Amniotic stem cell (primary cell): ENCODE data around the gene CRIP2.
A peak's percentile ranks its signal among the peaks of the same experiment; 100 is the strongest.

Experiments used
- DNase-seq: peaks from one replicate; lab custom pipeline; 2025; lab: John Stamatoyannopoulos, UW

The CRIP2 gene

DNA sequence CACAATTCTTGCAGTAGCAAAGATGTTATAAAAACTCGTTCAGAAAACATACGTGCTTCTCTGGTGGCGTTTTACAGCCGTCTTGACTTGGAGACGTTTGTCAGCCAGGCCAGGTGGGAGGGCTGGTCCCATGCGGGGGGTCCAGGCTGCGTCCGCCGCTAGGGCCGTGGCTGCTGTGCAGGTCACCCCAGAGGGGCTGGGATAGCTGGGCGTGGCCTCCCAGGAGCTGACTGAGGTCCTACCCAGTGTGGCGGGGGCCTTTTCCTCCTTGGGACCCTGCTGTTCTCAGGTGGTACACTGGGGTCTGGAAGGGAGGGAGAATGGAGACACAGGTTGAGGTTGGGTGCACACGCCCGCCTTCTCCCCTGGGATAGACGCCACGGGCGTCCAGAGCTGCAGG is 29.8 kb upstream of the CRIP2 start:
- DNase-seq: no peak

DNA sequence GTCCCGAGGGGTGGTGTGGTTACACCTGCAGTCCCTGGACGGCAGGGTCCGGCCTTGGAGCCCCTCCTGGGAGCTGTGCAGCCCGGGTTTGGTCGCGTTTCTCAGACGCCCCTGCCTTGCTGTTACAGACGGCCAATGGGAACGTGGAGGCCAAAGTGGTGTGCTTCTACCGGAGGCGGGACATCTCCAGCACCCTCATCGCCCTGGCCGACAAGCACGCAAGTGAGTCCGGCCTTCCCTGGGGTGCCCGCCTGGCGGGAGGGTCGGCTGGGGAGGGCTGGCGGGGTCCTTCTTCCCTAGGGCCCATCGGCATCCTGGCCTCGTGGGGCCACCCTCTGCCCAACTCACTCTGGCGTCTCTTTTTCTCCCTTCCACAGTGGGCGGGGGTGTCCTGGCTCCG is 29.3 kb upstream of the CRIP2 start:
- no peak for DNase-seq

DNA sequence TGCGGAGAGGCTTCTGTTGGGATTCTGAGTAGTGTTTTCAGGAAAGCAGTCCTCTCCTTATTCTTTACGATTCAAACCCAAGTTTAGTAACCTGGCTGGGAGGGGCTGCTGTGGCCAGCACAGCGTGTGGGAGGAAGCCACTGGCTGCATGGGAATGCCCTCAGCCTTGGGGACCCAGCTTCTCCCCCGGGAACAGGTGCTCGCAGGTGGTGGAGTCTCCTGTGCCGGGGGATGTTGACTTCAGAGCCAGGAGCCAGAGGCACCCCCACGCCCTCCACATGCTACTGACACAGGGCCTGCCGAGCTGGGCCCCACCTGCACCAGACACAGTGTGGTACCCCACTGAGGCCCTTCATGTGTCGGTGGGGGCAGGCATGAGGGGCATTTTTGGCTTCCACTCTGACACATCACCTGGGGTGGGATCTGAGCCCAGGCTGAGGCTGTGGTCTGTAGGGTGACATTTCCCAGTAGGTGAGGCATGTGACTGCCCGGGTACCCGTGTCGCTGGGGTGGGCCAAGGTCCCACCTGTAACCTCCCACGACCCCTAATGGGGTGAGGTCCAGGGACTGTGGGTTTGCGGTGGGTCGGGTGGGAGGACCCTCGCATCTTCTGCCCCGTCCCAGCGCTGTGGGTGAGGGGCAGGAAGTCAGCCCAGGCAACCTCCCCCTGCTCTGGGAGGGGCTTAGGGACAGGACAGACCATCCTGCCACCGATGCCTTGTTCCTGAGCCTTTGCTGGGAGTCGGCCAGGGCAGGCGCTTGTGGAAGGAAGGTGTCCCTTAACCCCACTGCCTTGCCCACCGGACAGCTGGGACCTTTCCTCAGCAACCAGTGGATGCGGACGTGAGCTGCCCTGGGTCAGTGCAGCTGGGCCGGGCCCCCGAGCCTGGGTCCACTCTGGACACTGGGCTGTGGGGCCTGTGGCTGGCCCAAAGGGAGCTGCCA is 28.4 kb upstream of the CRIP2 start:
- no peak for DNase-seq

DNA sequence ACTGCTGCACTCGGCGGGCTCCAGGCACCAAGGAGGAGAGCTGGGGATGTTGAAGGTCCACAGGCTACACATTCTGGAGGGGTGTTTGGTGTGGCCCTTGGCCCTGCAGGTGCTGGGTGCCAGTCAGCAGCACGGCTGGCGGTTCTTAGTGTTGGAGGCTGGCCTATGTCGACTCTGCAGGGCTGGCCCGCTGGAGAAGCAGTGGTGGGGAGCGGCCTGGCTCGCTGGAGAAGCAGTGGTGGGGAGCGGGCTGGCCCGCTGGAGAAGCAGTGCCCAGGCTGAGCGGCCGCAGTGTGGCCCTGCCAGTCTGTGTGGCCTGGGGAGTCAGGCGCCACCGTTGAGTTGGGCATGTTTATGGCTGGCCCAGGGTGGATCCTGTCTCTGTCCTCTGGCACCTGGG is 27.6 kb upstream of the CRIP2 start:
- DNase-seq: no peak

DNA sequence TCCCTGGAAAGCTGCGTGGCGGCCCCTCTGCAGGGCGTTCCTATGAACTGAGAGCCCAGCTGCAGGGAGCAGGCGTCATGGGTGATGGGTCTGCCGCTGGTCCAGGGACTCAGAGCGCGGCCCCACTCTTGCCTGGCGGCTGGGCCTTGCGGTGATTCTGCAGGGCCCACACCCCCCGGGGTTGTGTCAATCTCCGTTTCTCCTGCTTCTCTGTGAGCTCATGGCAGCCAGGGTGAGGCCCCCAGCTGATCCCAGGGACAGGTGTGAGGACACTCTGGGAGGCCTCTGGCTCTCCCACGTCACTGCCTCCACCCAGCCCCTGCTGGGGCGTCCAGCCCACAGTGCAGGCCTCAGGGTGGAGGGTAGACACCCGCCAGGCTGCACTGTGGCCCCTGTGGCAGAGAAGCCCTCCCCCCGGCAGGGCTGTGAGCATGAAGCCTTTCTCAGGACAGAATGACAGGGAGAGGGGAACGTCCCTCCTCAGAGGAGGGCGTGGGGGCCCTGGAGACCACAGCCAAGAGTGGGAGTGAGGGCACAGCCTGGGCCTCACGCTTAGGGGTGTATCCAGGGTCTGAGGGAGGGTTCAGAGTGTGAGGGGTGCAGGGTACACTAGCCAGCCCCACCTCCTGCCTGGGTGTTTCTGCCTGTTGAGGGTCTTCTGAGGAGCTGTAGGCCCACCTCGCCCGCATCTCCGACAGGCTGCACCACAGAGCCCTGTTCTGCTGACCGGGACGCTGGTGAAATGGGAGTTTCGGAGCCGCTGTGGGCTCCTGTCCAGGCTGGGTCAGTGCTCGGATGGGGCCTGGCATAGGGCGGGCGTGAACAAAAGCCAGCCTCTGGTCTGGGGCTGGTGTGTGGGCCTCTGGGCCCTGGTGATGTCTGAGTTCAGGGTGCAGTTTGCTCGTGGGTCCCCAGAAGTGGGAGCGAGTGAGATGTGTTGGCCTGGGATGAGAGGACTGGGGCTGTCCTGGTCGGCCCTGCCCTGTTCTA is 26.7 kb upstream of the CRIP2 start:
- no peak for DNase-seq

DNA sequence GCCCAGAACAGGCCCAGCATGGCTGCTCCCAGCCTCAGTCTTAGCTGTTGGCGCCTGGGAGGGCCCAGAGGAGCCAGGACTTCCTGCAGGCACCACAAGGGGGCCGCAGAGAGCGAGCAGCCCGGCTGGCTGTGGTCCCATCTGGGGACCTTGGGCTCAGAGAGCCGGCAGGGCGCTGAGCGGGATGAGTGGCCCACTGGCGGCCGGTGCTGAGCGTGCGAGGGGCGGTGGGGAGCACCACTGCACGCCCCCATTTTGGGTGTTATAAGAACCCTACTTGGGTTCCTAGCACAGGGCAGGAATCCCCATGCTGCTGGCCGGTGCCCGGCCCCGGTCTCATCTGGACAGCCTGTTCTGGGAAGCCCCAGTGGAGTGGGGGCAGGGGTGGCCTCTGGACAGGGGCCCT is 25.9 kb upstream of the CRIP2 start:
- DNase-seq: peak; percentile 3

DNA sequence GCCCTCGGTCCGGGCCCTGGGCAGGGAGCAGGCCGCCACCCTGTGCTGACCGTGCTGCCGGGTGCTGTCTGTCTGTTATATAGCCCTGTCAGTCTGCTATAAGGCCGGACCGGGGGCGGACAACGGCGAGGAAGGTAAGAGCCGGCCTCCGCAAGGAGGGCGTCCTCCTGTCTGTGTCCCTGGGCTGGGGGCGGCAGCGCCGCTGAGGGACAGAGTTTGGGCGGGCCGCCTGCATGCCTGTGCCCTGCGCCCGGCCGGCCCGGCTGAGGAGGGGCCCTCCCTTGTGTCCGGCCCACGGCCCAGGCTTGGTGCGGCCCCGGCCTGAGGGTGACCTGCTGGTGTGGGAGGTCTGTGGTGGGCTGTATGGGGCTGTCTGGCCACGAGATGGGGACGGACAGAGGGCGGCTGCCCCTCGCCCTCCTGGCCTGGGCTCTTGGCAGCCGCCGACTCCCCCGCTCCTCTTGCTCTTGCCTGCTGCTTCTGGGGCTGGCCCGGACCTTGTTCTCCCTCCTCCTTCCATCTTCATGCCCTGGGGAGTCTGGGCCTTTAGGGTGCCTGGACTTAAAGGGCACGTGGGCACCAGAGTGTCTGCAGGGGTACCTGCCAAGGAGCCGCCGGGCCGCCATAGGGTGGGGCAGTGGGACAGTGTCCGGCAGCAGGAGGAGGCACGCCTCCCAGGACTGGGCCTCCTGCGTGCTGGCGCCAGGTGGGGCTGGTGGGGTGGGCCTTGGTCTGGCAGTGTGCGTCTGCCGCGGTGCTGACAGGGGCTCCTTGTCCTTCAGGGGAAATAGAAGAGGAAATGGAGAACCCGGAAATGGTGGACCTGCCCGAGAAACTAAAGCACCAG is 25.1 kb upstream of the CRIP2 start:
- no peak for DNase-seq

DNA sequence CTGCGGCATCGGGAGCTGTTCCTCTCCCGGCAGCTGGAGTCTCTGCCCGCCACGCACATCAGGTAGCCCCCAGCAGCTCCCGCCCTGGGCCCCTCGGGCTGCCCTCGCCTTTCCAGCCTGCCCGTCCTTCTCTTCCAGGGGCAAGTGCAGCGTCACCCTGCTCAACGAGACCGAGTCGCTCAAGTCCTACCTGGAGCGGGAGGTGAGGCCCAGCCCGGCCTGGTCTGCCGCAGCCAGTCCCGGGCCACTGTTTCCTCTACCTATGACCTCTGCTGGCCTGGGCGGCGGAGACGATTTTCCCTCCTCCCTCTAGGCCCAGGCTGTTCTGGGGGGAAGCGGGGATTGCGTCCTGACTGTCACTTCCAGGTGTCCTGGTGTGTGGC is 24.5 kb upstream of the CRIP2 start:
- DNase-seq: no peak

DNA sequence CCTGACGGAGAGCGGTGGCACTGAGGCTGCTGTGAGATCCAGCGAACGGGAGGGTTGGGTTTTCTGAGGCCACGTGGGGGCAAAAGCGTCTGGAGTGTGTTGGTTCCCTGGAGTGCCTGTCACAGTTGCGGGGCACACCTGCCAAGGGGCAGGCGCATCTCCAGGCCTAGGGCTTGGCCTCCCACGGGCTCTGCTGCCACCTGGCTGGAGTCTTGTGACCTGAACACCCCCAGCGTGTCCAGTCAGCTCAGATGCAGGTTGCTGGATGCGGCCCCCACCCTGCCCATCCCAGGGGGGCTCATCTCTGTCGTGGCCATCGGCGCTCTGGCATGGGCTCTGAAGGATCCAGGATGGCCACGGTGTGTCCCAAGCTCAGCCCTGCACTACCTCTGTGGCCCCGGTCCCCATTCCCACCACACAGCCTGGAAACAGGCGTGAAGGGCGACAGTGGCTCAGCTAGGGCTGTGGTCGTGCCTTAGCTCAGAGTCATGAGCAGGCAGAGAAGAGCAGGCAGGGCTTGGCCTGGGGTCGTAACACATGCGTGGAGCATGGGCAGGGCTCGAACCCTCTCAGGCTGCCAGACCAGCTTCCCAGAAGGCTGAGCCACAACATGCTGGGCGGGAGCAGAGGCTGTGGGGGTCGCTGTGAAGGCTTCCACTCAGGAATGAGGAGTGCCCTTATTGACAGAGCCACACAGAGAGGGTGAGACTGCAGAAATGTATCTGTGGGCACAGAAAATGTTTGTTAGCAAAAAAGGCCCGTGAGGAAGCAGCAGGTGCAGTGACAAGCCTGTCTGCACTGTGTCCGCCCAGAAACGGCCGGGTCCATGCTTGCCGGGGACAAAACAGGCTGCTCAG is 23.5 kb upstream of the CRIP2 start:
- DNase-seq: no peak

DNA sequence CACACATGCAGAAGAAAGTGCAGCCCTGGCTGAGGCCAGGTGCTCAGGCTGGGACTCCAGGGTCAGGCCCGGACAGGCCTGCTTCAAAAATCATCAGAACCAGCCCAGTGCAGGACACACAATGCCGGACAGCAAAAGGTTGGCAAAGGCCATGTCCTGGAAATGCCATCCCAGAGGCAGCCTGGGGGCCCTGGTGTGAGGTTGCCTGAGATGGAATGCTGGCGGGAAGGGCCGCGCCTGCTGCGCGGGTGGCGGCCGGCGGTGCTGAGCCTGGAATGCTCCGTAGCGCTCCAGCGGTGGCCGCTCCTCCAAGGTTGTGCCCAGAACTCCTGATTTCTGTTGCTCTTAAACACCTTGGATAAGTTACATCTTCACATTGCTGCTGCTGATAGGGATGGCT is 21.7 kb upstream of the CRIP2 start:
- no peak for DNase-seq

DNA sequence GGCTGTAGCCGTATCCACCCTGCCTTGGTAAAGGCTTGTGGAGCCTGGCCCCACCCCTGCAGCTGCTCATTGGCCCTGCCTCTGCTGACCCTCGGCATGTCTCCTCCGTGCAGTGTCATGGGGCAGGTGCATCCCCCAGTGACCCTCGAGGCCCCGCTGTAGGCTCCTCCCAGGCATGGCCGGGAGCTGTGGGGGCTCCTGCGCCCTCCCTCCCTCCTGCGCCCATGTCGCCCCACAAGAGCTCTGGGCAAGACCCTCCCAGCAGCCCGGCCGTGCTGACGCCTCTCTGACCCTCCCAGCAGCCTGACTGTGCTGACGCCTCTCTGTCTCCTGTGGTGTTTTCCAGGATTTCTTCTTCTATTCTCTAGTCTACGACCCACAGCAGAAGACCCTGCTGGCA is 20.8 kb upstream of the CRIP2 start:
- DNase-seq: no peak

DNA sequence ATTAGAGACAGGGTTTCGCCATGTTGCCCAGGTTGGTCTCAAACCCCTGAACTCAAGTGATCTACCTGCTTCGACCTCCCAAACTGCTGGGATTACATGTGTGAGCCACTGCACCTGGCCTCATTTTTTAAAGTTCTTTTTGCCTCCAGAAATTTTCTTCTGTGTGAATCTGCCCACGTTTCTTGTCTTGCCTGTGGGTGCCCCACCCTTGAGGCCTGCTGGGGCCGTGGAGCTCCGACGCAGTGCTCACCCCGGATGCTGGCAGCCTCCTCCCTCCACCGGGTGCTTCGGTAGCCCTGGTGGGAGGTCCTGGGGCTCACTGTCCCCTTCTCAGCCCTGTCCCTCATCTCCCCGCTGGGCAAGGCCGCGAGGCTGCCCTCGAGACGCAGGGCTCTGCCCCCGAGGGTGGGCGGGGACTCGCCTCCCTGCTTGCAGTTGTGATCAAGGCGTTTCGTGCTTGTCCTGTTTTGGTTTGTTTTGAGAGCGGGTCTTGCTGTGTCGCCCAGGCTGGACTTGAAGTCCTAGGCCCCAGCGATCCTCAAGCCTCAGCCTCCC is 19.5 kb upstream of the CRIP2 start:
- no peak for DNase-seq

DNA sequence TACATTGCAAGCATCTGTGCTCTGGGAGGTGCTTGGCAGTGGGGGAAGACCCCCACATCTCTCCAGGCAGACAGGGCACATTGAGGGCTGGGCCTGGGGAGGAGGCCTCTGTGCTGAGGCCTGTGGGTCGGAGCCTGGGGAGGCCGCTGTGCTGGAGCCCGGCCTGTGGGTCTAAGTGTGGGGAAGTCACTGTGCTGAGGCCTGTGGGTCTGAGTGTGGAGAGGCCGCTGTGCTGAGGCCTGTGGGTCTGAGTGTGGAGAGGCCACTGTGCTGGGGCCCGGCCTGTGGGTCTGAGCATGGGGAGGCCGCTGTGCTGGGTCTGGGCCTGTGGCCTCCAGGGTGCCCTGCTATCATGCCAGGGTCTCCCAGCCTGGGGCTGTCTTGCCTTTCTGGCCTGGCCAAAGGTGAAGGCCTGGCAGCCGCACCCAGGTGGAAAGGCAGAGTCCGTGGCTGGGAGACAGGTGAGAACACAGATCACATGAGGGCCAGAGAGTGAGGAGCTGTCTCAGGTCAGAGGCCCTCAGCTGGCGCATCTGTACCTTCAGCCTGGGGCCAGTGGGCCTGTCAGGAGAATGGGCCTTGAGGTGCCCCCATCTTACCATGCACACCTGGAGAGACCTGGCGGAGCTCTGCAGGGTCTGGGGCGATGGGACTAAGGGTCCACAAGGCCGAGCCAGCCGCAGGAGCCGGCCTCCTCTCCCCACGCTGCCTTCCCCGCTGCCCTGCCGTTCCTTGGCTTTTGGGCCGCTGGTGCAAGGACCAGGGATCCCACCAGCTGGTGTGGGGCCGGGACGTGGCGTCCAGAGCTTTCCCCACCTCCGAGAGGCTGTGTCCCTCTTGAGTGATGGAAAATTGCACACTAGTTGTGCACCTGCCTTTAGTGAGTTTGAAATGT is 18.6 kb upstream of the CRIP2 start:
- no peak for DNase-seq

DNA sequence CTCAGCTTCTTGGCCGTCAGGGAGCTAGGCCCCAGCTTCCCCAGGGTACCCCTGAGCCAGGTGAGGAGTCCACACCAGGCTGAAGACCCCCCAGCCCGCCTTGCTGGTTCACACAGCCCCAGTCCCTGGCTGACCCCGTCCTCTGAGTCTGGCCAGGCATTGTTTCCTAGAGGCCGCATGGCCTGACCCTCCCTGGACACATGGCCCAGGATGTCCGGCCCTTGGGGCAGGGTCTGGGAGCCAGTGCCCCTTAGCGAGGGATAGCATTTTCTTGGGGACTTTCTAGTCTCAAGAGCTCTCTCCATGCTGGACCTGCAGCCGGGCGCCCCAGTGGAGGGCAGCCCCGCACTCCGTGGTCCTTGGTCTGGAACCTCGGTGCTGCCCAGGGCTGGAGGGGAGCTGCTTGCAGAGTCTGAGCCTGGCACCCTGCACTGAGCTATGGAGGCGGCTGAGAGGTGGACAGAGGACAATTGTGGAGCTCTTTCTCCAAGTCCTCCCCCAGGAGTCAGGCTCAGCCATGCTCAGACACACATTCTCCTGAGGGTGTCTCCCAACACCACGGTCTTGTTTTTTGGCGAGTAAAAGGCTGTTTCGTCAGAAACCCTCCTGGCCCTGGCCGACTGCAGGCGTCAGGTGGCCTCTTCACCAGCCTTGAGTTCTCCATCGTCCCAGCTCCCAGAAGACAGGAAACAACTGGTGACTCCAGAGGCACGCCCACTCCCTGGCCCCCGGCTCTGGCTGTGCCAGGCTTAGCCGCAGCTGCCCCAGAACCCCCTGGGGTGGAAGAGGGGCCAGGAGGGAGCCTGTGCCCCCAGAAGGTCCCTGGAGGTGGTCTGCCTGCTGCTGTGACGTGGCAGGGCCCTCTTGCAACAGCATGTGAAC is 17.6 kb upstream of the CRIP2 start:
- DNase-seq: no peak

DNA sequence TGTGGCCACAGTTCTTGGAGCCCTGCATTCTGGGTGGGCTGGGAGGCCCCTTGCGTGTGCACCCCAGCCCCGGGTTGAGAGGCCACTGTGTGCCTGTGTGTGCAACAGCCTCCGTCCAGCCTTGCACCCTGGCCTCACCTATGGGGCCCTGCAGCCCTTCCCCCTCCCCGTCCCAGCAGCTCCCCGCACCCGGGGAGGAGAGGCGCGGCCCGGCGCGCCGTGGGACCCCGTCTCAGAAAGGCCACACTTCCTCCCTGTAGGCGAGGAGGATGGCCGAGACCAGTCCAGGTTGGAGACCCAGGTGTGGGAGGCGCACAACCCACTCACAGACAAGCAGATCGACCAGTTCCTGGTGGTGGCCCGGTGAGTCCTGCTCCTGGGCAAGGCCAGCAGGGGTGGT is 16.6 kb upstream of the CRIP2 start:
- no peak for DNase-seq

DNA sequence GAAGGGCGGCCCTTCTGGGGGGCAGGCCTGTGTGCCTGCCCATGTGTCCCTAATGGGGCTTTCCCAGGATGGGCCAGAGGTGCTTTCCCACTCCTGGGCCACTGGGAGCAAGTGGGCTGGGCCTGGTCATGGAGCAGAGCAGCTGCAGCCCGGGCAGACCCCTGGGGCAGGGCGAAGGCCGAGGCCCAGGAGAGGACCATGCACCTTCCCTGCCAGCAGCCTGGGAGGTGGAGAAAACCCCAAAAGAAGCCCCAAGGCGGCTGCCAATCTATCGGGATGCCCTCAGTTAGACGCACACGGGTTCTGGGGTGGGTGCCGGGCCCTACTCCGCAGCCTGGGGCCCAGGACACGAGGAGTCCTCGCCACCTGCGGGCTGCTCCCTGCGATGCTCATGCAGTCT is 16.1 kb upstream of the CRIP2 start:
- no peak for DNase-seq

DNA sequence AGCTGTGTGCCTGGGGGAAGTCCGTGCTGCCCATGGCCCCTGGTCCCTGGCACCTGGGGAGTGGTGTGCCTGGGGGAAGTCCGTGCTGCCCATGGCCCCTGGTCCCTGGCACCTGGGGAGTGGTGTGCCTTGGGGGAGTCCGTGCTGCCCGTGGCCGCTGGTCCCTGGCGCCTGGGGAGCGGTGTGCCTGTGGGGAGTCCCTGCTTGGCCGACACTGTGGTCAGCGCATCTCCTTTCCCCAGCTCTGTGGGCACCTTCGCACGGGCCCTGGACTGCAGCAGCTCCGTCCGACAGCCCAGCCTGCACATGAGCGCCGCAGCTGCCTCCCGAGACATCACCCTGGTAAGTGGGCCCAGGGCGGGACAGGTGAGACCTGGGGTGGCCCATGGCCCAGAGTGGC is 14.5 kb upstream of the CRIP2 start:
- DNase-seq: no peak

DNA sequence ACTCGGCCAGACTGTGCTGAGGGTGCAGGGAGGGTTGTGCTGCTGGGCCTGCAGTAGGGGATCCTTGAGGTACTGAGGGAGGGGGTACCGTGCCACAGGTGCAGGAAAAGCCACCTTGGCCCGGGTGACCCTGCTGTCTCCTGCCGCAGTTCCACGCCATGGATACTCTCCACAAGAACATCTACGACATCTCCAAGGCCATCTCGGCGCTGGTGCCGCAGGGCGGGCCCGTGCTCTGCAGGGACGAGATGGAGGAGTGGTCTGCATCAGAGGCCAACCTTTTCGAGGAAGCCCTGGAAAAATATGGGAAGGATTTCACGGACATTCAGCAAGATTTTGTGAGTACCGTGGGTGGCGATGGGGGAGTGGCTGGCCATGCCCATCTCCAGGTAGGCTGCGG is 14.0 kb upstream of the CRIP2 start:
- no peak for DNase-seq

DNA sequence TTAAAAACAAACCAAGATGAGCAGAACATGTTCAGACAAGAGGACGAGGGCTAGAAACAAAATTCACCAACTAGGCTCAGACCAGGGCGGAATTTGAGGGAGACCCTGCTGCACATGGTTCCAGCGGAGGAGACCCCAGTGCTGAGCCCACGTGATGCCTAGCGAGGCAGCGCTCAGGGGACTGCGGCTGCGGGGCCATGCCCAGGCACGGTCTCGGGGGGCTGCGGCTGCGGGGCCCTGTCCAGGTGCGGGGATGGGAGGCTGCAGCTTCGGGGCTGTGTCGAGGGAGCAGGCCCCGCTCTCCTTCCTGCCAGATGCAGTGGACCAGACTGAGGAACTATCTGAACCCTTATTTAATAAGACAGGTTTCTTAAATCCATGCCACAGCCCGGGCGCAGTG is 12.7 kb upstream of the CRIP2 start:
- no peak for DNase-seq
